Ramos (cell line): Measurements from ENCODE around the gene MEFV.

Source experiments
- in situ Hi-C: fragments of 300-500 bp; cut with MboI; formaldehyde crosslinking; loops from one replicate; pipeline ENCODE4 v1.14.3; 2022; ENCODE audit warnings: low sequenced_read_pairs; ENCODE audit not compliant: unreplicated experiment

The MEFV gene, protein sequence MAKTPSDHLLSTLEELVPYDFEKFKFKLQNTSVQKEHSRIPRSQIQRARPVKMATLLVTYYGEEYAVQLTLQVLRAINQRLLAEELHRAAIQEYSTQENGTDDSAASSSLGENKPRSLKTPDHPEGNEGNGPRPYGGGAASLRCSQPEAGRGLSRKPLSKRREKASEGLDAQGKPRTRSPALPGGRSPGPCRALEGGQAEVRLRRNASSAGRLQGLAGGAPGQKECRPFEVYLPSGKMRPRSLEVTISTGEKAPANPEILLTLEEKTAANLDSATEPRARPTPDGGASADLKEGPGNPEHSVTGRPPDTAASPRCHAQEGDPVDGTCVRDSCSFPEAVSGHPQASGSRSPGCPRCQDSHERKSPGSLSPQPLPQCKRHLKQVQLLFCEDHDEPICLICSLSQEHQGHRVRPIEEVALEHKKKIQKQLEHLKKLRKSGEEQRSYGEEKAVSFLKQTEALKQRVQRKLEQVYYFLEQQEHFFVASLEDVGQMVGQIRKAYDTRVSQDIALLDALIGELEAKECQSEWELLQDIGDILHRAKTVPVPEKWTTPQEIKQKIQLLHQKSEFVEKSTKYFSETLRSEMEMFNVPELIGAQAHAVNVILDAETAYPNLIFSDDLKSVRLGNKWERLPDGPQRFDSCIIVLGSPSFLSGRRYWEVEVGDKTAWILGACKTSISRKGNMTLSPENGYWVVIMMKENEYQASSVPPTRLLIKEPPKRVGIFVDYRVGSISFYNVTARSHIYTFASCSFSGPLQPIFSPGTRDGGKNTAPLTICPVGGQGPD

GRCh38 chr16:3256146-3256865 is at the start of gene MEFV:
Gene MEFV (minus strand): TSS chr16:3256633. CDS start chr16:3256587, 46 bp downstream.
- in situ Hi-C loops = no loop called here

DNA sequence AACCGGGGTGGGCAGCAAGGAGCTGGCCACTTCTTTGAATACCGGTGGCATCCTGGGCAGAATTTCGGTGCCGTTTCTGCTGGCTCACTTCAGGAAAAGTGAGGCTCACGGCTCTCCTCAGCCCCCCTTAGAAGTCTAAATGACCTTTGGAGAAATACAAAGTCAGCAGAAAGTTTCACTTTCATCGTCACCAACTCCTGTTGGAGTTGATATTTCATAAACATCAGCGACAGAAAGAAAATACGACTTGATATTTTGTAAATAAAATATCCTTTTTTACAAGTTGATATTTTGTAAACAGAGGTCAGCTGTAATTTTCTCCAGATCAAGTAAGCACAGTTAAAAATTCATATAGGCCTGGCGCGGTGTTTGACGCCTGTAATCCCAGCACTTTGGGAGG is 49.6 kb upstream of the MEFV start:
- in situ Hi-C loops = no loop called here

GRCh38 chr16:3305109-3306068 is 49.0 kb upstream of the MEFV start, which contains the start of the genes TIGD7 and ZNF75A:
Gene TIGD7 (minus strand): TSS chr16:3305430. CDS start chr16:3300614, 4,816 bp downstream.
Gene ZNF75A (plus strand): TSS chr16:3305497. CDS start chr16:3308429, 2,932 bp downstream.
- in situ Hi-C loops = no loop called here

DNA sequence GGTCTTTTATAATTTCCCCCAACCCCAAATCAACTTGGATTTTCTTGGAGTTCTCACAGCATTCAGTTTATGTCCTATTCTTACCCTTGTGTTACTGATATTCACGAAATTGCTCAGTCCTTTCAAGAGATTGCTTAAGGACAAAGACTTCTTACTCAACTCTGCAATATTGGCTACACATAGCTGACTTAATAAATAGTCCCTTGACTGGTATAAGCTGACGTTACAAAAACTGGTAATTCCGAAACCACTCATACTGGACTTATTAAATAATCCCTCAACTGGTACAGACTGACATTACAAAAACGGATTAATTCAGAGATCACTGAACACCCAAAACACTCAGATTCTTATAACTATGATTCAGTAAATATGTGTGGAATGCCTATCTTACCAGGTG is 47.9 kb upstream of the MEFV start:
- in situ Hi-C loops = no loop called here

- in situ Hi-C loops = no loop called here
Observed at GRCh38 chr16:3295783-3296182, 39.4 kb upstream of the MEFV start.

DNA sequence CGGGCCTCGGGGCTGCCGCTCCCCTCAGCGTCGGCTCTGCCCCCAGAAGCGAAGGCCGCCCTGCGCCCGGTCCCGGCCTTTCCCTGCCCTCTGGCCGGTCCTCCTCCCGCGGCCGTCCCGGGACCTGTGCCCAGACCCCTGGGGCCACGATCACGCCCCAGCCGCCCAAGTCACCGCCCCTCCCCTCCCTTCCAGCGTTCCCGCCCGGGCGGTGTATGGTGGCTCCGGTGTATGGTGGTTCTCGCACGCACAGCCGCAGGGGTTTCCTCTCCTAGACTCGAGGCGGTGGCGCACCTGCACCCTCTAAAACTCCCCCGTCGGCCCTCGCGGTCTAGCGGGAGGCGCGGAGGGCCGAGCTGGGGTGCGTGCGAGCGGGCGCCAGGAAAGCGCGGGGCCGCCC is 38.8 kb upstream of the MEFV start:
- in situ Hi-C loops = no loop called here

DNA sequence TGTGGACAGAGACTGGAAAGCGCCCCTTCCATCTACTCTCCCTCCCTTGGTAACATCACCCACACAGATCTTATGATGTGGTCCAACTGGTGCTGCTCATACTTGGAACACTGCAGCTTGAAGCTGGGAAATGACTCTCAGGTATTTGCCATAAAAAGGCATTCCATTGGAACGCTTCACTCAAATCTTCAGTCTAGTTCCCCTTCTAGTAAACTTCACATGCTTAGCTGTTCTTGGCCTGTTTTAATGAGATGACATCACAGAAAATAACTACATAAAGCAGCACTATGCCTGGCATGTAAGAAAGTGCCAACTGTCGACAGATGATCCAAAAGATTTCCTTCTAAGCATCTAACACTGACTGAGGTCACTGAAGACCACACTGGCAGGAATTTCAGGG is 36.2 kb upstream of the MEFV start:
- in situ Hi-C loops = no loop called here

- in situ Hi-C loops = no loop called here
Observed at GRCh38 chr16:3289998-3290673, 33.7 kb upstream of the MEFV start.

DNA sequence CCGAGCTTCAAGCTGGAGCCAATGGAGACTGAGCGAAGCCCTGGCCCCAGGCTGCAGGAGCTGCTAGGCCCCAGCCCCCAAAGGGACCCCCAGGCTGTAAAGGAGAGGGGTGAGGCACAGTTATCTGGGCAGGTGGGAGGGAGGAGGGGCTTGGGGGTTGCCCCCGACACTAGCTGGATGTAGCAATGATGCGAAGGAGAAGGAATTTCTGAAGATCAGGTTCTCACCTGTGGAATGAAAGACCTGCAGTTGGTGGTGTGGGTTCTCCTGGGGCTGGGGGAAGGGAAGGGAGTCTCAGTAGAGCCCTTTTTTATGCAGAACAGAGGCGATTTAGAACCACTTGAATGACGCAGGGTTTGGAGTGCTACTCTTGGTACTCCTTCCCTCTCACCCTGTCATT is 28.7 kb upstream of the MEFV start:
- in situ Hi-C loops = no loop called here

DNA sequence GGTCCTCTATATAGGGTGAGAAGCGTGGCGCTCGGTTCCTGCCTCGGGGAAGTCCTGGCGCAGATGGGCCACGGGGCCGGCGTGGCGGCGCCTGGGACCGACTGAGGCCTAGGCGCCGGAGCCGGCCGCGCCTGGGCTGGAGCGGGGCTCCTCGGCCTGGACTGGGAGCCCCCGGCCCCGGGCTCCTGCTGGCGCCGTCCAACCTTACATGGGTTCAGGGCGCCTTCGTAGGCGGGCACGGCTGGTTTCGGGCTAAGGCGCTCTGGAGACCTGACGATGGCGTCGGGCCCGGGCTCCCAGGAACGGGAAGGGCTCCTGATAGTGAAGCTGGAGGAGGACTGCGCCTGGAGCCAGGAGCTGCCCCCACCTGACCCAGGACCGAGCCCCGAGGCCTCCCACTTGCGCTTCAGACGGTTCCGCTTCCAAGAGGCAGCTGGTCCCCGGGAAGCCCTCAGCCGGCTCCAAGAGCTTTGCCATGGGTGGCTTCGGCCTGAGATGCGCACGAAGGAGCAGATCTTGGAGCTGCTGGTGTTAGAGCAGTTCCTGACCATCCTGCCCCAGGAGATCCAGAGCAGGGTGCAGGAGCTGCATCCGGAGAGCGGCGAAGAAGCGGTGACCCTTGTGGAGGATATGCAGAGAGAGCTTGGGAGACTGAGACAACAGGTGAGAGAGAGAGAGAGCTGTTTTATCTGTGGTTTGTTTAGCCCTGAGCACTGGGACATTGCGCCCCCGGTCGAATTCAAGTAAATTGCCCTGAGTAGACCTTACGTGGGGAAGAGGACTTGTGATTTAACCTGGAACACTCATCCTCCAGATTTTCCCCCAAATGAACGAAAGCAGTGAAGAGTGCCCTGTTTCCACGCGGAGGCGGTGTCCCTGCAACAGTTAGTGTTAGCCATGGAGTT is 27.4 kb upstream of the MEFV start:
- in situ Hi-C loops = no loop called here

DNA sequence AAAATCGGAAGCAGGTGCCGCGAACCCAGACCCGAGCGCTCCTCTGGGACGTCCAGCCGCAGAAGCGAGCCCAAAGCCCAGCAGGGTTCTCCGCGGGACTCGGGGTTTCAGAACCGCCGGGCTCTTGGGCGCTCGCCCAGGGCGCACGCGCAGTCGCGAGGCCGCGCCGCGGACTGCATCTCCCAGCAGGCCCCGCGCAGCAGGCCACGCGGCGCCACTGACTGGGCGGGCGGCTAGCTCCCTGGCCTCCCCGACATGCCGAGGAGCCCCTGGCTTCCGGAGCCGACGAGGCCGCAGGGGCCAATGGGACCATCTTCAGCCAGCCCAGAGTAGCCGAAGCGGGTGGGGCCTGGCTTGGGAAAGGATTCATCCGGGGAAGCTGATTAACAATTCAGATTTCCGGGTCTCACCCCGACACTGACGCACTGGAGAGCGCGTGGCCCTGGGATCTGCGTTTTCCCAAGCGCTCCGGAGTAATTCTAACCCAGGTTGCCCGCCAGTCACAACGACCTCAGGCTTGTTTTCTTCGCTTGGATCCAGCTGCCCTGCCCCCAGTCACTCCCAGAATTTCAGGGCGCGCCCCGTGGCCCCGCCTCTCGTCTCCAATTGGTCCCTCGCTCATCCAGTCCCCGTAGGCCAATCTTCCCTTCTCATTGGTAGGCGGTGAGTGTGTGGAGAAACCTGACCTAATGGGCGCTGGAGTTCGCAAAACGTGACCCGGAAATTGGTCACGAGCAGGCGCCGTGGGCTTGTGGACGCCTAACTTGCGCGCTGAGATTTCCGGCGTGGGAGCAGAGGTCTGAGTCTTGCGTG is 26.5 kb upstream of the MEFV start, which contains the start of gene ZNF263:
Gene ZNF263 (plus strand): TSS at position 762 of the 813 bp plus-strand sequence. CDS start 328 bp downstream, outside the sequence.
- in situ Hi-C loops = no loop called here

GRCh38 chr16:3282103-3282729 is 25.8 kb upstream of the MEFV start:
- in situ Hi-C loops = no loop called here

- in situ Hi-C loops = no loop called here
Observed at GRCh38 chr16:3281222-3281820, 24.9 kb upstream of the MEFV start.

DNA sequence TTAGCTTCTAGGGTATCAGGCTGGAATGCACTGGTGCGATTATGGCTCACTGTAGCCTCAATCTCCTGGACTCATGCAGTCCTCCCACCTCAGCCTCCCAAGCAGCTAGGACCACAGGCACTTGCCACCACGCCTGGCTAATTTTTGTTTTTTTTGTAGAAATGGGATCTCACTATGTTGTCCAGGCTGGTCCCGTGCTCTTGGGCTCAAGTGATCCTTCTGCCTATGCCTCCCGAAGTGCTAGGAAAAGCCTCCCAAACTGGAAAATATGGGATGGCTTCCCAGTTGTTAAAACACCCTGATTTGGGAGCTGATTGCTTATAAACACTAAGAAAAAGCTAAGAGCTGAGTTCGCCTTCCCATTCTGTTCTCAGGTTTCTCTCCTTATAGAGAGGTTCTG is 20.2 kb upstream of the MEFV start:
- in situ Hi-C loops = no loop called here

- in situ Hi-C loops = no loop called here
Observed at GRCh38 chr16:3274947-3275346, 18.5 kb upstream of the MEFV start.

- in situ Hi-C loops = no loop called here
Observed at GRCh38 chr16:3274490-3274889, 18.1 kb upstream of the MEFV start.
